Common myeloid progenitor, CD34-positive (primary cell): ENCODE measurements around the gene ARMC9.
"Not testable (repeated sequence)": the region's sequence is repeated elsewhere in the genome, so short reads cannot be mapped to it uniquely, and the experiment has no call there.

ENCODE experiments used
- CTCF ChIA-PET: fragments of 350-600 bp; sonication (Branson Sonifier 250); formaldehyde crosslinking; loops from one replicate; lab custom pipeline; 2021; ENCODE audit warnings: antibody characterized with exemption; lab: Charles Lee
- POLR2A ChIA-PET: fragments of 350-600 bp; sonication (Branson Sonifier 250); formaldehyde crosslinking; loops from one replicate; lab custom pipeline; 2021; ENCODE audit warnings: antibody characterized with exemption; lab: Charles Lee
- DNase-seq, 3 donors: peaks; one replicate each; pipeline versions ENCODE4 v3.0.0 to v3.0.0-alpha.2; 2013
- H3K27ac ChIP-seq, 2 experiments: 1 replicate in 1 of 2; 2 replicates in 1 of 2; pipeline ENCODE4 v1.7.0; 2013; ENCODE audit warnings: inconsistent platforms in 2 of 2, low read length in 2 of 2, mild to moderate bottlenecking in 2 of 2, low read depth in 1 of 2, moderate library complexity in 1 of 2; ENCODE audit not compliant: severe bottlenecking in 2 of 2, insufficient read depth in 1 of 2, poor library complexity in 1 of 2
- H3K27me3 ChIP-seq, 5 experiments: replicated peaks in 2 of 5; 1 replicate in 3 of 5; 2 replicates in 2 of 5; pipeline versions ENCODE4 v1.6.1 to v1.7.0; 2013; ENCODE audit warnings: low read length in 4 of 5, mild to moderate bottlenecking in 2 of 5, moderate library complexity in 2 of 5, inconsistent platforms in 1 of 5; ENCODE audit not compliant: insufficient read depth in 5 of 5, control insufficient read depth in 4 of 5
- H3K36me3 ChIP-seq, 4 experiments: 1 replicate in 2 of 4; 2 replicates in 2 of 4; pipeline versions ENCODE4 v1.6.1 to v1.7.0; 2013; ENCODE audit warnings: low read length in 3 of 4, control low read depth in 1 of 4, mild to moderate bottlenecking in 1 of 4; ENCODE audit not compliant: control insufficient read depth in 4 of 4, insufficient read depth in 4 of 4
- H3K4me1 ChIP-seq, 4 experiments: 1 replicate in 3 of 4; 2 replicates in 1 of 4; pipeline versions ENCODE4 v1.6.1 to v1.7.1; 2013; ENCODE audit warnings: low read length in 3 of 4, mild to moderate bottlenecking in 3 of 4, control low read depth in 1 of 4, inconsistent platforms in 1 of 4, moderate library complexity in 1 of 4; ENCODE audit not compliant: control insufficient read depth in 4 of 4, insufficient read depth in 4 of 4; ENCODE audit errors: control extremely low read depth in 1 of 4
- H3K4me3 ChIP-seq, 7 experiments: 1 replicate in 4 of 7; 2 replicates in 3 of 7; pipeline versions ENCODE4 v1.5.1 to v1.7.0; 2013; ENCODE audit warnings: mild to moderate bottlenecking in 7 of 7, low read length in 6 of 7, moderate library complexity in 6 of 7, inconsistent platforms in 2 of 7, low read depth in 2 of 7, control low read depth in 1 of 7; ENCODE audit not compliant: insufficient read depth in 4 of 7, control insufficient read depth in 1 of 7; ENCODE audit errors: extremely low read depth in 1 of 7
- H3K9me3 ChIP-seq, 5 experiments: 1 replicate in 4 of 5; 2 replicates in 1 of 5; pipeline versions ENCODE4 v1.6.1 to v1.7.1; 2013; ENCODE audit warnings: low read length in 4 of 5, mild to moderate bottlenecking in 2 of 5, inconsistent platforms in 1 of 5, low read depth in 1 of 5, moderate library complexity in 1 of 5; ENCODE audit not compliant: control insufficient read depth in 4 of 5, insufficient read depth in 2 of 5; ENCODE audit errors: control extremely low read depth in 1 of 5
- WGBS: methylation state at CpG from one replicate; pipeline ENCODE4 v1.1.5; 2013; ENCODE audit not compliant: insufficient coverage; 5-methylcytosine and 5-hydroxymethylcytosine counted together

ARMC9 gene

GRCh38 chr2:231300020-231300721 is 101.7 kb downstream of the ARMC9 start:
- H3K9me3 ChIP-seq: no peaks in the 10 kb centered on the region
- 13% methylated on average over 3 of the region's 8 CpGs for WGBS
- peaks cover 5 to 31% (median 18%) of the 10 kb centered on the region in 4 experiments for H3K4me1 ChIP-seq
- DNase-seq: peak in 2 of 3 donors; percentile 64 to 72
- H3K36me3 ChIP-seq: no peaks in the 10 kb centered on the region
- no peak overlapping the region for H3K4me3 ChIP-seq
- ChIA-PET CTCF (interaction anchor here (0.9 to 4.5 kb wide), 11 partner anchors 8 to 113 kb away, joined by 3 to 22 read pairs (median 5); no protein-coding TSS in a partner anchor), POLR2A (no interaction called here)
- no peaks in the 10 kb centered on the region for H3K27me3 ChIP-seq
- no peak overlapping the region for H3K27ac ChIP-seq

GRCh38 chr2:231300722-231301076 is 102.3 kb downstream of the ARMC9 start:
- peaks cover 5 to 26% (median 18%) of the 10 kb centered on the region in 4 experiments for H3K4me1 ChIP-seq
- H3K4me3 ChIP-seq: no peak overlapping the region
- no peaks in the 10 kb centered on the region for H3K9me3 ChIP-seq
- ChIA-PET CTCF (interaction anchor here (1.2 to 2.4 kb wide), 2 partner anchors 7 to 20 kb away, joined by 3 to 8 read pairs; no protein-coding TSS in a partner anchor), POLR2A (no interaction called here)
- H3K27ac ChIP-seq: no peak overlapping the region
- no peak for DNase-seq
- H3K27me3 ChIP-seq: no peaks in the 10 kb centered on the region
- H3K36me3 ChIP-seq: no peaks in the 10 kb centered on the region
- WGBS: 17% methylated on average over 1 of the region's 3 CpGs

DNA sequence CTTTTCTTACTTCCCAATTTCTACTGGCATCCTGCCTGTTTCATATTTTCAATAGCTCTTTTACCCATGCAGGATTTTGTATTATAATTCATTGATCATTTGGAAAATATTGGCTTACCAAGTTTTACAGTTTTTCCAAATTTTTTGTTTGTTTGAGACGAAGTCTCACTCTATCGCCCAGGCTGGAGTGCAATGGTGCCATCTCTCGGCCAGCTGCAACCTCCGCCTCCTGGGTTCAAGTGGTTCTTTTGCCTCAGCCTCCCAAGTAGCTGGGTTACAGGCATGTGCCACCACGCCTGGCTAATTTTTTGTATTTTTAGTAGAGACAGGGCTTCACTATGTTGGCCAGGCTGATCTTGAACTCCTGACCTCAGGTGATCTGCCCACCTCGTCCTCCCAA is 105.8 kb downstream of the ARMC9 start:
- H3K9me3 ChIP-seq, H3K27me3 ChIP-seq, H3K27ac ChIP-seq, H3K4me3 ChIP-seq, DNase-seq, POLR2A ChIA-PET, H3K36me3 ChIP-seq: not testable (repeated sequence)
- 97% methylated on average over 4 of the region's 6 CpGs for WGBS
- CTCF ChIA-PET: interaction anchor here (0.6 to 1.5 kb wide), 4 partner anchors 12 to 109 kb away, joined by 3 to 4 read pairs (median 4); no protein-coding TSS in a partner anchor
- peaks cover 5 to 18% (median 16%) of the 10 kb centered on the region in 4 experiments for H3K4me1 ChIP-seq

GRCh38 chr2:231305221-231305620 is 106.8 kb downstream of the ARMC9 start:
- Histone ChIP-seq H3K4me1 (peaks cover 0 to 8% (median 7%) of the 10 kb centered on the region in 4 experiments), H3K4me3 (no peak overlapping the region), H3K27me3 (no peaks in the 10 kb centered on the region), H3K36me3 (no peaks in the 10 kb centered on the region), H3K9me3 (no peaks in the 10 kb centered on the region), H3K27ac (no peak overlapping the region)
- no peak for DNase-seq
- ChIA-PET CTCF (interaction anchor here (2.1 kb wide), 1 partner anchor 8 kb away, joined by 9 read pairs; no protein-coding TSS in a partner anchor), POLR2A (no interaction called here)
- WGBS: 100% methylated on average over 4 of the region's 5 CpGs

DNA sequence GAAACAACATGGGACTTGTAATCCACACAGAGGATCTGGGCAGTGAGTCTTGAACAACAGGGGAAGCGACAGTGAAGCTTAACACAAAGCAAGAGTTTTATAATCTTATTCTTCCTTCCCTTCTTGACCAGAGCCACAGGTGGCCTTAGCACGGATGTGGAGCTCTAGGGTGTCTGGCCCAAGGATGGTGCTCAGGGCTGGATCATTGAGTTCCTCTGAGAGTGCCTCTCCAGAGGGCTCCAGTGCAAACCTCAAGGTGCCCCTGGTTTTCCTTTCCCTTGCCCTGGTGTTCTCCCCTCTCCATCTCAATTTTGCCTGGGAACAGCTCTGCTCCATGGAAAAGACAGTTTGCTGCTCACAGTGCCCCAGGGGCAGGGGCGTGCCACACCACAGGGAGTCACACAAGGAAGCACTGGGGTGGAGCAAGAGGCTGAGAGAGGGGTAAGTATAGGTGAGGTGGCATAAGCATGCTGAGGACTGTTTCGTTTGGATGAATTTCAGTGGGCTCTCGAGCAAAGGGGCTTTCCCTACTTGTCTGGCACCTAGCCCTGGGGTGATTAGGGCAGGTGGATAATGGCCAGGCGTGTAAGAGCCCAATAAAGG is 108.5 kb downstream of the ARMC9 start:
- Histone ChIP-seq H3K36me3 (no peaks in the 10 kb centered on the region), H3K4me3 (no peak overlapping the region), H3K4me1 (no peaks in the 10 kb centered on the region), H3K27me3 (no peaks in the 10 kb centered on the region), H3K9me3 (no peaks in the 10 kb centered on the region), H3K27ac (no peak overlapping the region)
- ChIA-PET POLR2A (interaction anchor here (0.5 kb wide), 1 partner anchor 15 kb away, joined by 3 read pairs; no protein-coding TSS in a partner anchor), CTCF (interaction anchor here (0.8 to 2.2 kb wide), 8 partner anchors 7 to 108 kb away, joined by 3 to 9 read pairs (median 4); no protein-coding TSS in a partner anchor)
- 88% methylated on average over 6 of the region's 6 CpGs for WGBS
- no peak for DNase-seq

GRCh38 chr2:231308219-231308618 is 109.8 kb downstream of the ARMC9 start:
- DNase-seq: no peak
- Histone ChIP-seq H3K4me1 (no peaks in the 10 kb centered on the region), H3K36me3 (no peaks in the 10 kb centered on the region), H3K4me3 (no peak overlapping the region), H3K27ac (no peak overlapping the region), H3K9me3 (no peaks in the 10 kb centered on the region), H3K27me3 (no peaks in the 10 kb centered on the region)
- POLR2A ChIA-PET: no interaction called here
- 96% methylated on average over 5 of the region's 6 CpGs for WGBS
- CTCF ChIA-PET: interaction anchor here (1.0 to 2.2 kb wide), 3 partner anchors 9 to 107 kb away, joined by 3 to 8 read pairs (median 4); no protein-coding TSS in a partner anchor
